ENCODE measurements around the gene UNC119B.

UNC119B gene

GRCh38 chr12:120711411-120711810 lies 1.2 kb downstream of the UNC119B start:
- no peak for DNase-seq (ENCODE audit: extremely low spot score)
- no peak for TF ChIP-seq CTCF (IDR thresholded peaks at IDR 0.05; ENCODE audit: control extremely low read depth, extremely low read depth, low read depth, missing control alignments)
- POLR2A ChIA-PET = interaction anchor here (0.8 kb wide), 1 partner anchor 8 kb away, joined by 5 read pairs; no protein-coding TSS in a partner anchor
- CTCF ChIA-PET = interaction anchor here (1.3 to 4.7 kb wide), 7 partner anchors 9 to 261 kb away, joined by 4 to 42 read pairs (median 5); partner anchors contain the start of genes ACADS and POP5

GRCh38 chr12:120712610-120713009 lies 2.4 kb downstream of the UNC119B start:
- DNase-seq (ENCODE audit: extremely low spot score) = no peak
- ChIA-PET POLR2A (no interaction called here), CTCF (interaction anchor here (1.0 to 4.7 kb wide), 5 partner anchors 8 to 130 kb away, joined by 3 to 42 read pairs (median 5); partner anchors contain the start of gene POP5)
- TF ChIP-seq CTCF (IDR thresholded peaks at IDR 0.05; ENCODE audit: control extremely low read depth, extremely low read depth, low read depth, missing control alignments) = no peak

GRCh38 chr12:120713861-120714482 lies 3.7 kb downstream of the UNC119B start:
- peak; percentile 76 for DNase-seq (ENCODE audit: extremely low spot score)
- TF ChIP-seq CTCF (IDR thresholded peaks at IDR 0.05; ENCODE audit: control extremely low read depth, extremely low read depth, low read depth, missing control alignments) = peak; percentile 80
- CTCF ChIA-PET = interaction anchor here (1.0 to 4.2 kb wide), 11 partner anchors 10 to 258 kb away, joined by 3 to 28 read pairs (median 4); partner anchors contain the start of genes ACADS and POP5
- POLR2A ChIA-PET = no interaction called here

GRCh38 chr12:120718055-120718454 lies 7.8 kb downstream of the UNC119B start:
- no peak for DNase-seq (ENCODE audit: extremely low spot score)
- ChIA-PET CTCF (interaction anchor here (4.2 kb wide), 1 partner anchor 70 kb away, joined by 28 read pairs; no protein-coding TSS in a partner anchor), POLR2A (no interaction called here)
- TF ChIP-seq CTCF (IDR thresholded peaks at IDR 0.05; ENCODE audit: control extremely low read depth, extremely low read depth, low read depth, missing control alignments) = no peak

GRCh38 chr12:120719072-120719471 lies 8.8 kb downstream of the UNC119B start:
- TF ChIP-seq CTCF (IDR thresholded peaks at IDR 0.05; ENCODE audit: control extremely low read depth, extremely low read depth, low read depth, missing control alignments) = no peak
- DNase-seq (ENCODE audit: extremely low spot score) = no peak
- CTCF ChIA-PET = interaction anchor here (2.2 kb wide), 1 partner anchor 10 kb away, joined by 8 read pairs; the partner anchor contains the start of gene UNC119B
- POLR2A ChIA-PET = interaction anchor here (1.1 kb wide), 1 partner anchor 8 kb away, joined by 5 read pairs; no protein-coding TSS in a partner anchor

GRCh38 chr12:120719496-120720233 lies 9.4 kb downstream of the UNC119B start:
- TF ChIP-seq CTCF (IDR thresholded peaks at IDR 0.05; ENCODE audit: control extremely low read depth, extremely low read depth, low read depth, missing control alignments) = no peak
- no peak for DNase-seq (ENCODE audit: extremely low spot score)

More at GRCh38 chr12:120719496-120720233, 9.4 kb downstream of the UNC119B start:
- ChIA-PET CTCF (interaction anchor here (0.9 to 2.2 kb wide), 6 partner anchors 8 to 252 kb away, joined by 3 to 8 read pairs (median 4); partner anchors contain the start of gene UNC119B), POLR2A (interaction anchor here (0.8 to 1.1 kb wide), 2 partner anchors 9 to 138 kb away, joined by 4 to 5 read pairs; partner anchors contain the start of gene POP5)
